Measurements from ENCODE around the gene AGBL4. TPM values are rescaled to one million over a fixed set of nuclear protein-coding genes. Genes with fewer than 3 reads are reported as not detected.

Gene AGBL4
- total RNA-seq, 1 donor from 2014 or later, result 2.1 TPM

- ATAC-seq, result no peak
- no peak overlapping the region for H3K4me3 ChIP-seq
- no peak for TF ChIP-seq CTCF (IDR thresholded peaks at IDR 0.05)
Observed at GRCh38 chr1:48644905-48645605, 1378.7 kb downstream of the AGBL4 start.

GRCh38 chr1:48644190-48644900, 1379.4 kb downstream of the AGBL4 start:
- no peak overlapping the region for H3K27ac ChIP-seq
- no peaks in the 10 kb centered on the region for H3K9me3 ChIP-seq
- no peaks in the 10 kb centered on the region for H3K27me3 ChIP-seq (ENCODE audit: low read depth)
- ATAC-seq (no peak), DNase-seq (no peak)
- intact Hi-C loops (cut with DNase I), result no loop called here
- H3K4me3 ChIP-seq, result no peak overlapping the region
- H3K36me3 ChIP-seq, result no peaks in the 10 kb centered on the region
- no peaks in the 10 kb centered on the region for H3K4me1 ChIP-seq
- no peak for TF ChIP-seq CTCF (IDR thresholded peaks at IDR 0.05)

More at GRCh38 chr1:48644905-48645605, 1378.7 kb downstream of the AGBL4 start:
- no peaks in the 10 kb centered on the region for H3K36me3 ChIP-seq
- intact Hi-C loops (cut with DNase I), result no loop called here
- no peaks in the 10 kb centered on the region for H3K4me1 ChIP-seq
- H3K9me3 ChIP-seq, result no peaks in the 10 kb centered on the region
- H3K27ac ChIP-seq, result no peak overlapping the region
- no peak for DNase-seq
- H3K27me3 ChIP-seq (ENCODE audit: low read depth), result no peaks in the 10 kb centered on the region

DNA sequence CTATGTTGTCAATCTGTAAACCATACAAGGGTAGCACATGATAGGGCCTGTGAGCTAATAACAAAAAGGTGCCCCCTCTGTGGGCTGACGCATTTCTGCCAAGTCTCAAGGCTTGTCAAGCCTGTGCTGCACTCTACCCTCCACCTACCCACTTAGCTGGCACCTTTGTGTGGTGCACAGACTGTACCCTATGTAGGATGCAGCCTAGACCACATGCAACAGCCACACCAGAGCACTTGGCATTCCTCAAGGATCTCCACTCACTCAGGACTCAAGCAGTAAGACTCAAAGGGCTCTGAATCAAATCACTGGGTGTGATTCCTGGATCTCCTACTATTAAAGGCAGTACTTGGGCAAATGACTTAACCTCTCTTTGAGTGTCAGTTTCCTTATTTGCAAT, 1380.6 kb downstream of the AGBL4 start:
- intact Hi-C loops (cut with DNase I), result no loop called here
- Histone ChIP-seq H3K27me3 (ENCODE audit: low read depth) (no peaks in the 10 kb centered on the region), H3K27ac (no peak overlapping the region), H3K4me1 (no peaks in the 10 kb centered on the region), H3K4me3 (no peak overlapping the region), H3K36me3 (no peaks in the 10 kb centered on the region), H3K9me3 (no peaks in the 10 kb centered on the region)
- no peak for DNase-seq
- ATAC-seq, result no peak
- no peak for TF ChIP-seq CTCF (IDR thresholded peaks at IDR 0.05)

- Histone ChIP-seq H3K36me3 (no peaks in the 10 kb centered on the region), H3K4me1 (no peaks in the 10 kb centered on the region), H3K4me3 (no peak overlapping the region), H3K27me3 (ENCODE audit: low read depth) (no peaks in the 10 kb centered on the region), H3K9me3 (no peaks in the 10 kb centered on the region), H3K27ac (no peak overlapping the region)
- intact Hi-C loops (cut with DNase I), result no loop called here
- TF ChIP-seq CTCF (IDR thresholded peaks at IDR 0.05), result no peak
- ATAC-seq, result no peak
- DNase-seq, result no peak
Observed at GRCh38 chr1:48640836-48641492, 1382.8 kb downstream of the AGBL4 start.

DNA sequence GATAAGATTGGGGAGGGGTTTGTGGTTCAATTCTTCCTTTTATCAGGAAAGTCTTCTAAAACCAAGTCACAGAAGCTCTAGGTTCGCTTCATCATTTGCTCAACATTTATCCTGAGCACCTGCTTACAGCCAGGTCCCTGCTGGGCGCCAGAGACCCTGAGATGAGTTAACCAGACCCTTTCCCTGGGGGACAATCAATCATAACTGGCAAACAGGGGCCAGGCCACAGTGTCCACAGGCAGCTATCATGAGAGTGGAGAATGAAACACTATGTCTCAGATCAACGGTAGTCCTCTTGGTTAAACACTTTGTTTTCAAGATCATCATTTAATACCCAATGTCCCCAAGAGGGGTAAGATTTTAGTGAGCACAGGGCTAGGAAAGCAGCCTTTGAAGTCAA, 1393.9 kb downstream of the AGBL4 start:
- TF ChIP-seq CTCF (IDR thresholded peaks at IDR 0.05), result no peak
- ATAC-seq (no peak), DNase-seq (no peak)
- H3K27me3 ChIP-seq (ENCODE audit: low read depth), result no peaks in the 10 kb centered on the region
- no peaks in the 10 kb centered on the region for H3K36me3 ChIP-seq
- H3K27ac ChIP-seq, result no peak overlapping the region
- intact Hi-C loops (cut with DNase I), result no loop called here
- no peak overlapping the region for H3K4me3 ChIP-seq
- H3K9me3 ChIP-seq, result no peaks in the 10 kb centered on the region
- H3K4me1 ChIP-seq, result no peaks in the 10 kb centered on the region
